ENCODE measurements around the gene TNFRSF19.
A peak's percentile ranks its signal among the peaks of the same experiment; 100 is the strongest.
"Not testable (repeated sequence)": the region's sequence is repeated elsewhere in the genome, so short reads cannot be mapped to it uniquely, and the experiment has no call there.

Gene TNFRSF19

GRCh38 chr13:23658929-23659541 lies 88.8 kb downstream of the TNFRSF19 start:
- no peak for DNase-seq

- no peak for DNase-seq
Measured at GRCh38 chr13:23660249-23660648, 90.0 kb downstream of the TNFRSF19 start.

- no peak for DNase-seq
Measured at GRCh38 chr13:23666582-23666981, 96.4 kb downstream of the TNFRSF19 start.

- no peak for DNase-seq
Measured at GRCh38 chr13:23667750-23668149, 97.5 kb downstream of the TNFRSF19 start.

GRCh38 chr13:23668562-23668961 lies 98.3 kb downstream of the TNFRSF19 start:
- DNase-seq, result no peak

GRCh38 chr13:23670793-23671192 lies 100.6 kb downstream of the TNFRSF19 start:
- no peak for DNase-seq

GRCh38 chr13:23671377-23671776 lies 101.2 kb downstream of the TNFRSF19 start:
- no peak for DNase-seq

- no peak for DNase-seq
Measured at GRCh38 chr13:23671897-23672296, 101.7 kb downstream of the TNFRSF19 start.

GRCh38 chr13:23672616-23673015 lies 102.4 kb downstream of the TNFRSF19 start:
- no peak for DNase-seq

- DNase-seq, result no peak
Measured at GRCh38 chr13:23673354-23673753, 103.1 kb downstream of the TNFRSF19 start.

- no peak for DNase-seq
Measured at GRCh38 chr13:23673867-23674605, 103.8 kb downstream of the TNFRSF19 start.

GRCh38 chr13:23674795-23675640 lies 104.8 kb downstream of the TNFRSF19 start:
- no peak for DNase-seq

- not testable (repeated sequence) for DNase-seq
Measured at GRCh38 chr13:23677679-23678288, 107.6 kb downstream of the TNFRSF19 start.

GRCh38 chr13:23678795-23679194 lies 108.6 kb downstream of the TNFRSF19 start:
- DNase-seq, result no peak

GRCh38 chr13:23679220-23679619 lies 109.0 kb downstream of the TNFRSF19 start:
- DNase-seq, result peak; percentile 4

- DNase-seq, result no peak
Measured at GRCh38 chr13:23680845-23681669, 110.8 kb downstream of the TNFRSF19 start.

GRCh38 chr13:23683084-23683483 lies 112.9 kb downstream of the TNFRSF19 start:
- no peak for DNase-seq

- no peak for DNase-seq
Measured at GRCh38 chr13:23684647-23685046, 114.4 kb downstream of the TNFRSF19 start.

- no peak for DNase-seq
Measured at GRCh38 chr13:23685416-23685815, 115.2 kb downstream of the TNFRSF19 start.

- DNase-seq, result no peak
Measured at GRCh38 chr13:23686948-23687347, 116.7 kb downstream of the TNFRSF19 start.

GRCh38 chr13:23687614-23688013 lies 117.4 kb downstream of the TNFRSF19 start:
- no peak for DNase-seq

- DNase-seq, result no peak
Measured at GRCh38 chr13:23688336-23688735, 118.1 kb downstream of the TNFRSF19 start.

All from CD4-positive, alpha-beta T cell treated with Interleukin-4 for 4 hours (primary cell).